Stimulated activated CD4-positive, alpha-beta T cell treated with anti-CD3 and anti-CD28 coated beads, Interleukin-15, amount 100 ng/mL, for 24 hours (primary cell): ENCODE measurements around the gene SSX2IP.
"Not testable (repeated sequence)": the region's sequence is repeated elsewhere in the genome, so short reads cannot be mapped to it uniquely, and the experiment has no call there.

ENCODE experiments used
- DNase-seq: peaks from one replicate; pipeline ENCODE4 v3.0.0-alpha.2; 2020

Gene SSX2IP

GRCh38 chr1:84613026-84613425, 77.2 kb downstream of the SSX2IP start:
- DNase-seq: no peak

GRCh38 chr1:84611796-84612195, 78.5 kb downstream of the SSX2IP start:
- DNase-seq: no peak

- DNase-seq: no peak
Observed at GRCh38 chr1:84611091-84611490, 79.2 kb downstream of the SSX2IP start.

- DNase-seq: no peak
Observed at GRCh38 chr1:84606977-84607376, 83.3 kb downstream of the SSX2IP start.

GRCh38 chr1:84605157-84605556, 85.1 kb downstream of the SSX2IP start:
- DNase-seq: no peak

GRCh38 chr1:84603941-84604830, 86.1 kb downstream of the SSX2IP start:
- DNase-seq: no peak

GRCh38 chr1:84603223-84603622, 87.0 kb downstream of the SSX2IP start:
- DNase-seq: no peak

- DNase-seq: no peak
Observed at GRCh38 chr1:84600796-84601195, 89.5 kb downstream of the SSX2IP start.

- DNase-seq: no peak
Observed at GRCh38 chr1:84598846-84599741, 91.2 kb downstream of the SSX2IP start.

GRCh38 chr1:84598418-84598817, 91.8 kb downstream of the SSX2IP start:
- DNase-seq: no peak

- no peak for DNase-seq
Observed at GRCh38 chr1:84597011-84597410, 93.2 kb downstream of the SSX2IP start.

- DNase-seq: not testable (repeated sequence)
Observed at GRCh38 chr1:84594959-84595358, 95.3 kb downstream of the SSX2IP start.
